ENCODE data around the gene ATXN7L2.

- TF ChIP-seq CTCF (IDR thresholded peaks at IDR 0.05) (no peak), POLR2AphosphoS5 (IDR thresholded peaks at IDR 0.05) (no peak)
Measured at GRCh38 chr1:109513110-109513710, 29.5 kb downstream of the ATXN7L2 start.

All from esophagus muscularis mucosa (tissue), 3 donors.